HG02852 (cell line): ENCODE measurements around the gene UBE2D2.

Experiments used
- ATAC-seq: cut with Tn5 transposase; IDR thresholded peaks from one replicate; pipeline ENCODE4 v1.9.1; 2021; ENCODE audit warnings: mild to moderate bottlenecking, moderate library complexity; ENCODE audit not compliant: unreplicated experiment

Gene UBE2D2

DNA sequence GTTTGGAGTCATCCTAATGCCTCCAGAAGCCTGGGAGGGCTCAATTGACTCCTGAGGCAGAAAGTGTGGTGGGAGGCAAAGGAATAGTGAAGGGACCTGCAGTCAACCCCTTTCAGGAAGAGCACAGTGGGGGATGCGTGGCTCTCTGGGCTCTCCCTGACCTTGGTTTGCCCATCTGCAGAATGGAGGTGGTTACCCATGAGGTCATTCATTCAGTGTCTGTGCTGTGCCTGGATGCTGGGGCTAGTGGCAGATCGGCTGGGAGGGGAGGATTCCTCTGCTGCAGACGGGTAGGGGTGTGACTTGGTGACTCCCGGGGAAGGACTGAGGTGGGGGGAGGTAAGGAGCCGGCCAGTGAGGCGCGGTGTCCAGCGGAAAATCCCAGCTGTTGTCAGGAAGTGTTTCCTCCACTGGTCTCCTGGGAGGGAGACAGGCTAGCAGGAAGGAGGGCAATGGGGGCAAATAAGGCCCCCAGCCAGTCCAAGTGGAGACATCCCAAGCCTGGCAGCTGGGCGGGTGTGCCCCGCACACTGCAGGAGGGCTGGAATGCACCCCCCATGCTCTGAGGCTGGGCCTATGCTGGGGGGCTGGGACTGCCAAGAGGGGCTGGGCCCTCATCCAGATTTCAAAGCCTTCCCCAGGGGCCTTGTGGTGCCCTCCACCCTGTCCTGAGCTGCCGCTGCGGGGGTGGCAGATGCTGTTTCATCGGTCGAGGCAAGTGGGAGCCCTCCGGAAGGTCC lies 98.0 kb downstream of the UBE2D2 start:
- no peak for ATAC-seq

DNA sequence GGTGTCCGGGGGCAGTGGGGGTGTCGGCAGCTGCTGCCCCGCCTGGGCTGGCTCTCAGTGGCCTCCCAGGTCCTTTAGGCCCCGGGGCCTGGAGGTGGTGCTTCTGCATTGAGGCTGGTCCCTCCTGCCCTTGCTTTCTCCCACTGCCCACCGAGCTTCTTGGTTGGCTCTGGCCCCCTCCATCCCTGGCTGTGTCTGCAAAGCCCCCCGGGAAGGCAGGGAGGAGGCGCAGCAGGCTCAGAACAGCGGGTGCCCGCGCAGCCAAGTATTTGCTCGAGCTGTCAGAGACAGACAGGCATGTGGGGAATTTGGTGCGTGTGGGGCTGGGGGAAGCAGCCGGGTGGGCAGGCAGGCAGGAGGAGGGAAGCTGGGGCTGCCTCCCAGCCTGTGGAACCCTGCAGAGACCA lies 98.6 kb downstream of the UBE2D2 start:
- no peak for ATAC-seq

DNA sequence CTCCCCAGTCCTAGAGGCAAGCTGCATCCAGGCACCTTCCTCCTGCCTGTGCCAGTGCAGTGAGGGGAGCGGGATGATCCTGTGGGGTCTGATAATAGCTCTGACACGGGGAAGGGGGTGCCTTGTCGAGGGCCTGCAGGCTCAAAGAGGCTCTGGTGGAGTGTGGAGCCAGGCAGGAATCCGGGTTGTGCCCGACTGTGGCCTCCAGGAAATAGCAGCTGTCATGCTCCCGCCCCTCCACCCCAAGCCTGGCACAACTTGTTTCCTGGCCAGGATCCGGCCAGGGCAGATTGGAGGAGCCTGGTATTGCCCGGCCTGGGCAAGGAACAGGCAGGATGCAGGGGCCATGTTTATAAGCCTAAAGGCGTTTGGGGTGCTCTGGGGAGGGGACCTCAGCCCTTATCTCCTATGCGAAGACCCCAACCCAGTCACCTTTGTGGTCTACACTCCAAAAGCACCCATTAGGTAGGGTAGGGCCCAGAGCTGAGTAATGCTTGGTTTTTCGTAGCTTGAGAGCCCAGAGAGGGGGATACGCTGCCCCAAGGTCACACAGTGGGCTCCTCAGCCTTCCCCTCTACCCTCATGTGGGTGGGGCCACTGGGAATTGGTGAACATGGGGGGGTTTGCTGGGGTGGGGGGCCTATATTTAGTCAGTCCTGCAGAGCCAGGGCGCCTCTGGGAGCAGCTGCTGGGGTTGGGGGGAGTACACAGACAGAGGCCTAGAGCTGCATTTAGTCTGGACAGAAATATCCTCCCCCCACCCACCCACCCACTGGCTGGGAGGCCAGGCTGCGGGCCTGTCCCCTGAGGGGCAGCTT lies 99.2 kb downstream of the UBE2D2 start:
- ATAC-seq = no peak

- ATAC-seq = no peak
Measured at GRCh38 chr5:139660923-139661814, 100.0 kb downstream of the UBE2D2 start.

DNA sequence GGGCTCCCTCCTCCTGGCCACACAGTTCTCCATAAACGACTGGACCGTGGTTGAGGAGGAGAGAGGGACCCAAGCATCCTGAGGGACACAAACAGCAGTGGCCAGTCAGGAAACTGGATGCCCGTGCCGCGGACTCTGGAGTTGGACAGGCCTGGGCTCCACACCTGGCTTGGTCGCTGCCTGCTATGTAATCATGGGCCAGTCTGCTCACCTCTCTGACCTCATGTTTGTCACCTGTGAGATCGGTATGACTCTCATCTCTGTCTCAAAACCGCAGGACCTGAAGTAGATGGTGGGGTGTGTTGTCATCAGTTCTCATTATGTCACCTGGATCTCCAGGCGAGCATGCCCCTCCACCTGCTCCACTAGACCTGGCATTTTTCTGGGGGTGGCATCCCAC lies 101.5 kb downstream of the UBE2D2 start:
- ATAC-seq = no peak

DNA sequence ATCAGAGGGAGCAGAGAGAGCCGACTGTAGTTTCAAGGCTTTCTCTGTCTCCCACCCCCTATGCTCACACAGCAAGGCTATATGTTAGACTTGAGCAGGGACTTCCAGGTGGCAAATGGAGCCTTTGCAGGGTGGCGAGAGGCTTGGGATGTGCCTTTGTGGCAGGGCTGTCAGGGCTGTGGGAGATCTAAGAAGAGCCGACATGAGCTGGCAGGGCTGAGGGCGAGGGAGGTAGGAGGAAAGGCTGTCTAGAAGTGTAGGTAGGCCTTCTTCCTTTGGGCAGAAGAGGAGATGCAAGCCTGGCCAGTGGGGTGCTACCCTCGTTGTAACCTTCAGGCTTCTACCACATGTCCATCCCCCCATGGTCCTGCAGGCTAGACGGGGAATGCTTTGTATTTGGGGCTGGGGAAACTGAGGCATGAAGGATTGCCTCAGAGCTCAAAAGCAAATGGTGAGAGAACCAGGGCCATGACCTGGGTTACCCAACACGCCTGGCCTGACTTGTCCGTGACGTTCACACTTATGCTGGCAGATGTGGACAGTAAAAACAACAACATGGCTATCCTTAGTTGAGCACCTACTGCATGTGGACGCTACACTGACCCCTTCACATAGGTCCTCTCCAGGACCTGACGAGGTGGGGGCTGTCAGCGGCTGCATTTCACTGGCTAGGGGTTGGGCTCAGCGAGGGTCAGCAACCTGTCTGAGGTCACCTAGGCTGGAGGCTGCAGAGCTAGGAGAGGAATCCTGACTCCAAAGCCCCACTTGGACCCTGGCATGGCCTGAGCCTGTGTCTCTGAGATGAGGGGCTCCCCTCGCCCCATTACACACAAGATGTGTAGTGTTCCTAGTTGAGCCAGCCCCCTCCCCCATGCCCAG lies 102.3 kb downstream of the UBE2D2 start:
- ATAC-seq = no peak

DNA sequence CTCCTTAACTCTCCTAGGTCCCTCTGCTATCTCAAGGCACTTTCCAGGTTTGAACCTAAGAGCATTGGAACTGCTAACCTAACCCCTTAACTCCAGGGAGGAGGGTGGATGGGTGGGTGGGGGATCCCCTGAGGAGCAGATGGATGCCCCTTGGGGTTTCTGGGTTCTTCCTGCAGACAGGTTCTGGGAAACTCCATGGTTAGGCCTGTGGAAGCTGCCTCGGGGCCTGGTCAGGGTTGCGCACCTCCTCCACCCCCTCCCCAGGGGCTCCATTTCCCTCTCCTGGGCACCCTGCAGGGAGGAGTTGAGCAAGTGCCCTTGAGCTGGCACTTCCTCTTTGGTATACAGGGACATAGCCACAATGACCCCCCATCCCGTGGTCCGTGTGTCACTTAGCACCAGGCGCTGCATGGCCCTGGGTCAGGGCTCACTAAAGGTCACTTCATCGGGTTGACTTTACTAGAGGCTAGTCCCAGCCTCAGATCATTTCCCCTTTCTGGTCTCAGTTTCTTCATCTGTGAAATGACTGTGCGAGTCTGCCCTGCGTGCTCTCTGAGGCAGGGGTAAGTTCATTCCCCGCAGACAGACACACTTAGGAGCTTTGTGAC lies 103.1 kb downstream of the UBE2D2 start:
- ATAC-seq = peak; percentile 55

- ATAC-seq = no peak
Measured at GRCh38 chr5:139664727-139665351, 103.7 kb downstream of the UBE2D2 start.

GRCh38 chr5:139665626-139666025 lies 104.5 kb downstream of the UBE2D2 start:
- ATAC-seq = no peak

- ATAC-seq = no peak
Measured at GRCh38 chr5:139666551-139666950, 105.4 kb downstream of the UBE2D2 start.

GRCh38 chr5:139667001-139667729 lies 106.0 kb downstream of the UBE2D2 start:
- no peak for ATAC-seq

- ATAC-seq = no peak
Measured at GRCh38 chr5:139667730-139668063, 106.6 kb downstream of the UBE2D2 start.

DNA sequence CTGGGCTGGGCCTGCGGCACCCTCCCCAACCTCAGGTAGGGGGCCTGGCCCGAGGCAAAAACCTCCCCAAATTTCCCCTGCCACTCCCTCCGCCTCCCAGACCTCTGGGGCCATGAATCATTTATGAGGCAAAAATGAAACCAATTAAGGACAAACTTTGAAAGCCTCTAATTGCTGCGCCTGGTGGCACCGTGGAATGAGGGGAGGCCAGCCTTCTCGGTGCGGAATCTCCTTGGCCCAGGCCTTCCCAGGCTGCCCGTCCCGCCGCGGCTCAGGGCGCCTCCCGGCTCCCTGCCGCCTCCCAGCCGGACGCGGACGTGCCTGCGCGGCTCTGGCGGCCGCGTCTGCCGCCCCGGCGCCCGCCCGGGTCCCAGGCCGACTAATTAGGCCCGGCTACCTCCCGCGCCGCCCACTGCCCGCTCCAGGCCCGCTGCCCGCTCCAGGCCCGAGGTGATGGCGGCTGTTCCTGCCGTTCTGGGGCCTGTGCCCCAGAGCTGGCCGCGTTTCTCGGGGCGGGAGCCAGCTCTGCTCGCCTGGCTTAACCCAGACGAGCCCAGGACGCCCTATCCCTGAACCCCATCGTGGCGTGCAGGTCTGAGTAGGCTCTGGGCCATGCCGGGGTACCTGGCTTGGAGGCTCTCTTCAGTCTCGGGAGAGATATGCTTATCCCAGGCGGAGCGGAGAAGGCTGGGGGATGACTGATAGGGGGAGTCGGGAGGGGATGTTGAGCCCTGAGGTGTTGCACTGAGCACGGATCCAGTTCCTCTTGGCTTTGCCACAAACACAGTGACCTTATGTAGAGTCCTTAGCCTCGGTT lies 107.1 kb downstream of the UBE2D2 start:
- no peak for ATAC-seq

DNA sequence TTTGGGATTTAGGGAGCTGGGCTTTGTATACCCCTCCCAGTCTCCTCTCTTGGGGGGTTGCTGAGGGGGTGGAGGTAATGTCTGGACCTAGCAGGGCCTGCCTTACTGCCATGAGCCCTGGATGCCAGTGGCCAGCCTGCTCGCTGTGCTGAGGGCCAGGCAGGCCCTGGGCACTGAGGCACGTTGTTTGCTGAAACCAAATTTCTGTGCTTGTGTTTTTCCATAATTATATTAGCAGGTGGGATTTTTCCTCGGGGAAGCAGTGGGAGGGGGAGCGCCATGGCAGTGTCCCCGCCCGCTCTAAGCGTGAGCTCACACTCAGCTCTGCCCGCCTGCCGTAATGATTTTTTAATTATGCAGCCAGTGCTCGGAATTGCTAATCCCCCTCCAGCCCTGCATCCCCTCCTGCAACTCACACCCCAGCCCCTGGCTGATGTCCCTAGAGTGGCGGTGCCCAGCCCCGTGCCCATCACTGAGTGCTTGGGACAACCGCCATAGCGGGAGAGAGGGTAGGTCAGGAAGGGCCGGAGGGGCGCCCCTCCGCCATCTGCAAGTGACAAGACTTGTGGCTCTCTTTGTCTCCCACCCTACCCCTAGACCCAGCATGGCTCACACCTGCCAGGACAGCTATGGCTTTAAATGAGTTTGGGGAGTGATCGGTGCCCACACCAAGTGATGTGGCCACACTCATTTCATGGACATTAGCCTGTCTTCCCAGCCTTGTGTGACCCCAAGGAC lies 108.0 kb downstream of the UBE2D2 start:
- no peak for ATAC-seq

GRCh38 chr5:139669662-139670368 lies 108.7 kb downstream of the UBE2D2 start:
- ATAC-seq = peak; percentile 25

GRCh38 chr5:139670369-139671095 lies 109.4 kb downstream of the UBE2D2 start:
- ATAC-seq = peak; percentile 45
